SK-N-SH (cell line): ENCODE results near the gene XPO1.

Experiments used
- GABPA ChIP-seq: IDR thresholded peaks from 2 replicates; pipeline ENCODE4 v1.4.0; 2012; ENCODE audit warnings: low read depth, mild to moderate bottlenecking
- JUND ChIP-seq: IDR thresholded peaks from 2 replicates; pipeline ENCODE4 v1.4.0; 2012
- POLR2AphosphoS5 ChIP-seq: IDR thresholded peaks from 2 replicates; pipeline ENCODE4 v1.6.1; 2012; ENCODE audit warnings: low read depth, low read length
- RAD21 ChIP-seq: IDR thresholded peaks from 2 replicates; pipeline ENCODE4 v1.6.1; 2012; ENCODE audit warnings: mild to moderate bottlenecking, low read length
- RCOR1 ChIP-seq: fragments of 150-350 bp; IDR thresholded peaks from 2 replicates; pipeline ENCODE4 v1.6.1; 2017; ENCODE audit warnings: antibody characterized with exemption, low read length
- SIN3A ChIP-seq: IDR thresholded peaks from 2 replicates; pipeline ENCODE4 v1.6.1; 2012; ENCODE audit warnings: low read depth, mild to moderate bottlenecking, low read length, moderate library complexity, borderline replicate concordance
- YY1 ChIP-seq: IDR thresholded peaks from 2 replicates; pipeline ENCODE4 v1.4.0; 2012; ENCODE audit warnings: low read depth, mild to moderate bottlenecking

DNA sequence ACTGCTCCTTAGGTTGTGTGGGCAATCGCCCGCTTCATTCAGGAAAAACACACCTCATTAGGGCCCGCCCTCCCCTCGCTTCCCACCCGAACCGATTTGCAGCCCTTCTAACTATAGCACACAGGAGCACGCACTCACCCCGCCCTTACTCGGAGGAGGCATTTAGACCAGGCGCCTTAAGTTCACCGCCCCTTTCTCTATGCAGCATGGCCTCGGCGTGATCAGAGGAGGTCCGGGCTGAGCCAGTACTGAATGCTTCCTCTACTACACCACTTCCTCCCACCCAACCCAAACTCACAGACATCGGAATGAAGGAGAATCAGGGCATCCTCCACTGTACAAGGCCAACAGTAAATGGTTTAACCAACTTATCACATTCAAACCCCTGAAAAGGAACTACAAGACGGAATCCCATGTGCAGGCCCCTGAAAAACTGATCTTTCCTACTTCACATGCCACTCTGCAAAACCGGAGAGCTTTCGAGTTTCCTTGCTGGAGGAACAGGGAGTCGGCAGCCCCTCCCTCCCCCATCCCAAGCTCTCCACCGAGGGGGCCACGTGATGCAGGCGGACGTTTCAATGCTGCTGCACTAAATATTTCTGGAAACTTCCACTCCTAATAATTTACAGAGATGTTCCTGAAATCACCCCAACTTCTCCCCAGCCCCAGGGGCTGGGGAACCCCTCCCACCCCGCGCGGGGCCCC, 1.4 kb downstream of the XPO1 start:
- peak; percentile 14; the same call in 1 of the 2 replicates for TF ChIP-seq RAD21
- TF ChIP-seq YY1: no peak; the same call in 1 of the 2 replicates
- no peak for TF ChIP-seq GABPA
- TF ChIP-seq JUND: no peak
- TF ChIP-seq POLR2AphosphoS5: peak; percentile 84
- no peak for TF ChIP-seq RCOR1
- TF ChIP-seq SIN3A: peak; percentile 88
